Measurements from ENCODE around the gene CACNA2D2.

GRCh38 chr3:50521572-50521971 is 18.1 kb upstream of the CACNA2D2 start:
- TF ChIP-seq CTCF (IDR thresholded peaks at IDR 0.05), result no peak
- no peak for TF ChIP-seq POLR2A (IDR thresholded peaks at IDR 0.05)
